Activated naive CD8-positive, alpha-beta T cell treated with anti-CD3 and anti-CD28 coated beads, Interleukin-2, amount 50 U/mL, for 24 hours (primary cell): ENCODE results near the gene ITIH4.
"Not testable (repeated sequence)": the region's sequence is repeated elsewhere in the genome, so short reads cannot be mapped to it uniquely, and the experiment has no call there.

Experiments
- ATAC-seq: fragments of 150-1000 bp; cut with Tn5 transposase; one replicate; pipeline ENCODE4 v1.10.0; 2021
- DNase-seq: peaks from one replicate; pipeline ENCODE4 v3.0.0; 2021
- H3K27ac Mint-ChIP-seq: one replicate; pipeline ENCODE4 v1.8.0; 2021; ENCODE audit warnings: mild to moderate bottlenecking, mixed read lengths
- H3K27me3 Mint-ChIP-seq: one replicate; pipeline ENCODE4 v1.8.0; 2021; ENCODE audit warnings: mixed read lengths
- H3K36me3 Mint-ChIP-seq: one replicate; pipeline ENCODE4 v1.8.0; 2021; ENCODE audit warnings: low read depth, mixed read lengths
- H3K4me1 Mint-ChIP-seq: one replicate; pipeline ENCODE4 v1.8.0; 2021; ENCODE audit warnings: mixed read lengths
- H3K4me3 Mint-ChIP-seq: one replicate; pipeline ENCODE4 v1.8.0; 2021; ENCODE audit warnings: mild to moderate bottlenecking, moderate library complexity, mixed read lengths
- H3K9me3 Mint-ChIP-seq: one replicate; pipeline ENCODE4 v1.8.0; 2021; ENCODE audit warnings: mixed read lengths

The ITIH4 gene

DNA sequence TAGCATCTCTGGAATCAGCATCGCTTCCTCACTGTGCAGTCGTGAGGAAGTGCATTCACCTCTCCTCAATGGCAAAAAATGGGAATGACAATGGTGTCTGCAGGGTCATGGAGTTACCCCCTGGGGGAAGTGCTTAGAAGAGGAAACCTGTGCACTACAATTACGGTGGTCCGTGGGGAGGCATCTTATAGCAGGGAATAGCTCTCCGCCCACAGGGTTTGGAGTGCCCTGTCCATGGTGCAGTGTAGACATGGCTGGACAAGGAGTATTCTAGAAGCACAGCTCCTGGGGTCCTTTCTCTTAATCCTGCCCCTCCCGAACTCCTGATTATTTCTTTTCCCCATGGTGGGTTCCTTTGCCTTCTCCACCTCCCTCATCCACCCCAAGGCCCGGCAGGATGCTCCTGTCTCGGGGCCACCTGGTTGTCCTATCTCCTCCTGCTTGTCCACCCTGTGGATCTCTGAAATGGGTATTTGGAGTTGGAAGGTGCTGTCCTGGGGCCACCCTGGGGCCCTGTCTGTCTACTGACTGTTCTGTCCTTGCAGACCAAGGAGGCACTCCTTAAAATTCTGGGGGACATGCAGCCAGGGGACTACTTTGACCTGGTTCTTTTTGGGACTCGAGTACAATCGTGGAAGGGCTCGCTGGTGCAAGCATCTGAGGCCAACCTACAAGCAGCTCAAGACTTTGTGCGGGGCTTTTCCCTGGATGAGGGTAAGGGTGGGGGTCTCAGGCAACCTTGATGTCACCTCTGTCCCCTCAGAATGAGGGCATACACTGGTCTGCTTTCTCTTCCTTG is 47.9 kb downstream of the ITIH4 start:
- Mint-ChIP-seq H3K4me1 (no peaks in the 10 kb centered on the region), H3K36me3 (no peaks in the 10 kb centered on the region), H3K27me3 (peaks cover 2% of the 10 kb centered on the region), H3K4me3 (no peak overlapping the region), H3K9me3 (no peaks in the 10 kb centered on the region), H3K27ac (no peak overlapping the region)
- DNase-seq, result no peak
- ATAC-seq, result no peak

DNA sequence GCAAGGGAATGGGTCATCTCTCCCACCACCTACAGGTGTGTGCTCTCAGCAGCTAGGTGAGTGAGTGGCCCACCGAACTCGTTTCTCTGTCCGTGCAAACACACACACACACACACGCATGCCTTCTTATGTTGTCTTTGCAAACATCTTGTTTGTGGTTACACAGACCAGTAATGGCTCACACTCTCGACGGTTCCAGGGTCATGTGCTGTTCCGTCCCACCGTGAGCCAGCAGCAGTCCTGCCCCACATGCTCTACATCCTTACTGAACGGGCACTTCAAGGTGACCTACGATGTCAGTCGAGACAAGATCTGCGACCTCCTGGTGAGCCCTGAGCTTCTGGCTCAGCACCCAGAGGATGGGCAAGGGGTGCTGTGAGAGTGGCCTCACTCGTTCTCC is 48.7 kb downstream of the ITIH4 start:
- H3K36me3 Mint-ChIP-seq, result no peaks in the 10 kb centered on the region
- no peak overlapping the region for H3K27ac Mint-ChIP-seq
- no peaks in the 10 kb centered on the region for H3K4me1 Mint-ChIP-seq
- no peaks in the 10 kb centered on the region for H3K9me3 Mint-ChIP-seq
- ATAC-seq, result no peak
- H3K27me3 Mint-ChIP-seq, result peaks cover 2% of the 10 kb centered on the region
- no peak for DNase-seq
- H3K4me3 Mint-ChIP-seq, result no peak overlapping the region

DNA sequence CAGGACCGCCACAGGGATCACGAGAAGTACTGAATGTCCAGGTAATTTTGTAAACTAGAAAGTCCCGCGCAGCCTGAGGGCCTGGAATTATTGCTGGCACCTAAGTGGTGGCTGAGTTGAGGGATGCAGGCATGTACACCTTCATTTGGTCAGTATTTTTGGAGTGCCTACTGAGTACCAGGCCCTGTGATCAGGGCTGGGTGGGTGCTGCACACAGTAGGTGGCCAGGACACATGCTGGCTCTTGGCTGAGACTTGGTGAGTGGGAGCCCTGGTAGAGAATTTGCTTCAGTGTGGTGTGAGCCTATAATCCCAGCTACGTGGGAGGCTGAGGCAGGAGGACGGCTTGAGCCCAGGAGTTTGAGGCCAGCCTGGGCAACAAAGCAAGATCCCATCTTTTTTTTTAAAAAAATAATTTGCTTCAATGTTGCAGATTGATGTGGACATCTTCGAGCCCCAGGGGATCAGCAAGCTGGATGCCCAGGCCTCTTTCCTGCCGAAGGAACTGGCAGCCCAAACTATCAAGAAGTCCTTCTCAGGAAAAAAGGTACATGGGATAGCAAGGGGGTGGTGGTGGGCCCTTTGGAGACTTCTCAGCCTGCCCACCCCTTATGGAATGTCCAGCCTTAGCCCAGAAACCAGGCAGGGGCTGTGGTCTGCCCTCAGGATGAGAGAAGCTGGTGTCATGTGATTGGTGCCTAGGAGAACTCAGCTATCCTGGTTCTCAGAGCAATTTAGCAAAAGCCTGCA is 50.5 kb downstream of the ITIH4 start:
- no peak overlapping the region for H3K4me3 Mint-ChIP-seq
- peaks cover 2% of the 10 kb centered on the region for H3K27me3 Mint-ChIP-seq
- no peak overlapping the region for H3K27ac Mint-ChIP-seq
- no peak for ATAC-seq
- H3K36me3 Mint-ChIP-seq, result no peaks in the 10 kb centered on the region
- DNase-seq, result no peak
- H3K4me1 Mint-ChIP-seq, result no peaks in the 10 kb centered on the region
- no peaks in the 10 kb centered on the region for H3K9me3 Mint-ChIP-seq

DNA sequence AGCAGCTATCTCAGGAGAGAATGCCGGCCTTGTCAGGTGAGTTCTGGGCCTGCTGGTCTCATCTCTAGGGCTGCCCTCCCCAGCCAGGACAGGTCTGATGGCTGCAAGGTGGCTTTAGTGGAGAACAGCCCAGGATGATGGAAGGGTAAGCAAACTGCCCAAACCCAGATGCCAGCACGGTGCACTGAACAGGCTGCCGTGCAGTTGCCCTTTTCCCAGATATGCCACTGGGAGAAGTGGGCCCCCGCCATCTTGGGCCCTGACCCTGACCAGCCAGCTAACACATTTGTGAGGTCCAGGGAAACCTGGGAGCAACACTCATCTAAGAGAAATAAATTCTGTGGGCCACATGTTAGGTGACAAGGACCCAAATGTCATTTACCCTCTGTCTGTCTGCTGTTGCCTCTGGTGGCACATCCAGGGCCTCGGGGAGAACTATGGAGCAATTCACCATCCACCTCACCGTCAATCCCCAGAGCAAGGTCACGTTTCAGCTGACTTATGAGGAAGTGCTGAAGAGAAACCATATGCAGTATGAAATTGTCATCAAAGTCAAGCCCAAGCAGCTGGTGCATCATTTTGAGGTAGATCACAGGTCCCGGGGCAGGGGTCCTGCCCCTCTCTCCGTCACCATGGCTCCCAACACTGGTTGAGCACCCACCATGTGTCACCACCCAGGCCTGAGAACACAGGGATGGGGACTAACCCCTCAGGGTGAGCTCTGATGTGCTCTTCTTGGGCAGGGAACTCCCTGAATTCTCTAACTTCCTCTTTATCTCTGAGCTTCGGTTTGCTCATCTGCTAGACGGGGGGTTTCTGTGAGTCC is 51.2 kb downstream of the ITIH4 start:
- Mint-ChIP-seq H3K36me3 (no peaks in the 10 kb centered on the region), H3K27ac (no peak overlapping the region), H3K9me3 (no peaks in the 10 kb centered on the region), H3K4me1 (no peaks in the 10 kb centered on the region), H3K4me3 (no peak overlapping the region), H3K27me3 (peaks cover 2% of the 10 kb centered on the region)
- DNase-seq (no peak), ATAC-seq (peak; percentile 55)

DNA sequence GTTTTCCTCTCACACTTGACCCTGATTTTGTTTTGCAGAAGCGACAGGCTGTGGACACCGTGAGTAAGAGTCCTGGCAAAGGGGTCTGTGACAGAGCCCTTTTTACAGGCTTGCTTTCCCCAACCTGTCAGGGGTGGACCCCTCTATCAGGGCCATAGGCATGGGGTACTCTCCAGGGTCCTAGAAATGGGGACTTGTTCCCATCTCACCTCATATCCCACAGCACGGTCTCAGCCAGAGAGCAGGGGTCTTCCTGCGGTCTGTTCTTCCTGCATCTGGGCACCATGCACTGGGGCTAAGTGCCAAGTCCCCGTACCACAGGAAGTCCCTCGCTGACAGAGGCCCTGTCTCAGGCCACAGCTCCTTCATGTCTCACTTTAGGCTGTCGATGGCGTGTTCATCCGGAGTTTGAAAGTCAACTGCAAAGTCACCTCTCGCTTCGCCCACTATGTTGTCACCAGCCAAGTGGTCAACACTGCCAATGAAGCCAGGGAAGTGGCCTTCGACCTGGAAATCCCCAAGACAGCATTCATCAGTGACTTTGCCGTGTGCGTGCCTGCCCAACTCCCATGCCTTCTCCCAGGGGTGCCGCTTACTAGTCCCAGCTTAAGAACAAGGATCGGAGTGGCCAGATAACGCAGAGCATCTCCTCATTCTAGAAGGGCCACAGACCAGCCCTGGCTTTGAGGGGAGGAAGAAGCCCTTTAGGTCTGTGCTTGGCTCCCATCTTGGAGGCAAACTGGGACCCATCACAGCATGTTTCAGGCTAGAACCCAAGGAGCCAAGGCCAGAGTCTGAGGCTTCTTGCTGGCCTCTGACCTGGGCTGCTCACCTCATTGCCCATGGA is 52.3 kb downstream of the ITIH4 start:
- ATAC-seq, result no peak

DNA sequence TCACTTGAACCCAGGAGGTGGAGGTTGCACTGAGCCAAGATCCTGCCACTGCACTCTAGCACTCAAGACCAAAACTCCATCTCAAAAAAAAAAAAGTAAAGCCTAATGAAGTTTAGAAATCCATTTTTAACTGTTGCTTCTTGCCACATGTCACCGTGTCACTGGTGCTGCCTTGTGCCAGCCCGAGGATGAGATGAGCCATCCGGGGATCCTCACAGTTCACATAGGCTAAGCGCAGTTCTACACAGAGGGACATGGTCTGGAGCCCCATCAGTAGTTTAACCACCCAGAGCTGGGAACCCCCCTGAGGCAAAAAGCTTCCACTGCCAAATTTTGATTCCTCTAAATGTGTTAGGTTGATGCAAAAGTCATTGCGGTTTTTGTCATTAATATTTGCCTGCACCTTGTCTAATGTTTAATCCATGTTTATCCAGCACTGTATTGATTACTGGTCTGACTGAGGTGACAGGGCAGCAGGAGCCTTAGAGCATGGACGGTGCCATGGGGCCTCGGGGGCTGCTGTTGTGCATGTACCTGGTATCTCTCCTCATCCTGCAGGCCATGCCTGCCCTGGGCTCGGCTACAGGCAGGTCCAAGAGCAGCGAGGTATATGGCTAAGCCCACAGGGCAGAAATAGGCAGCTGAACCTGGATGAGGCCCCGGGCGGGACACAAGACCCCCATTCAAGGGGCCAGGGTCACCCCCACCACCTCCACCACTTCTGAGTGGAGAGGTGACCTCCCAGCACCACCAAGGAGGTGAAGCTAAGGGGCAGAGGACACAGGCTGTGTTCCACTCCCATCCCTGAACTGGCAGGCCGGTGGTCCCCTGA is 53.1 kb downstream of the ITIH4 start, which contains the start of gene ITIH1:
TSS of gene ITIH1 (plus strand) at position 473 of the 832 bp plus-strand sequence. CDS start at position 490, 17 bp downstream.
- no peak within 1 kb of the TSS for H3K27ac Mint-ChIP-seq
- H3K36me3 Mint-ChIP-seq, result no peaks in the 10 kb centered on the region
- no peak for DNase-seq
- no peak for ATAC-seq
- H3K4me1 Mint-ChIP-seq, result no peaks in the 10 kb centered on the region
- H3K9me3 Mint-ChIP-seq, result no peaks in the 10 kb centered on the region
- peaks cover 2% of the 10 kb centered on the region for H3K27me3 Mint-ChIP-seq
- H3K4me3 Mint-ChIP-seq, result no peak within 1 kb of the TSS

More for the DNA sequence above, 52.3 kb downstream of the ITIH4 start:
- H3K27ac Mint-ChIP-seq, result no peak overlapping the region
- no peaks in the 10 kb centered on the region for H3K4me1 Mint-ChIP-seq
- H3K4me3 Mint-ChIP-seq, result no peak overlapping the region
- no peak for DNase-seq
- no peaks in the 10 kb centered on the region for H3K36me3 Mint-ChIP-seq
- peaks cover 2% of the 10 kb centered on the region for H3K27me3 Mint-ChIP-seq
- H3K9me3 Mint-ChIP-seq, result no peaks in the 10 kb centered on the region

DNA sequence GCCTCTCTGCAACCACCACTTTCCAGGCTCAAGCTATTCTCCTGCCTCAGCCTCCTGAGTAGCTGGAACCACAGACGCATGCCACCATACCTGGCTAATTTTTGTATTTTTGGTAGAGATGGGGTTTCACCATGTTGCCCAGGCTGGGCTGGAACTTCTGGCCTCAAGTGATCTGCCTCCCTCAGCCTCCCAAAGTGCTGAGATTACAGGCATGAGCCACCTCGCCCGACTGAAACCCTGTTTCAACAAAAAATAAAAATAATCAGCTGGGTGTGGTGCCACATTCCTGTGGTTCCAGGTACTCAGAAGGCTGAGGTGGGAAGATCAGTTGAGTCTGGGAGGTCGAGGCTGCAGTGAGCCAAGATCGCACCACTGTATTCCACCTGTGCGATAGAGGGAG is 54.0 kb downstream of the ITIH4 start:
- not testable (repeated sequence) for H3K27ac Mint-ChIP-seq, H3K9me3 Mint-ChIP-seq, DNase-seq, H3K4me1 Mint-ChIP-seq, ATAC-seq, H3K4me3 Mint-ChIP-seq, H3K36me3 Mint-ChIP-seq, H3K27me3 Mint-ChIP-seq

DNA sequence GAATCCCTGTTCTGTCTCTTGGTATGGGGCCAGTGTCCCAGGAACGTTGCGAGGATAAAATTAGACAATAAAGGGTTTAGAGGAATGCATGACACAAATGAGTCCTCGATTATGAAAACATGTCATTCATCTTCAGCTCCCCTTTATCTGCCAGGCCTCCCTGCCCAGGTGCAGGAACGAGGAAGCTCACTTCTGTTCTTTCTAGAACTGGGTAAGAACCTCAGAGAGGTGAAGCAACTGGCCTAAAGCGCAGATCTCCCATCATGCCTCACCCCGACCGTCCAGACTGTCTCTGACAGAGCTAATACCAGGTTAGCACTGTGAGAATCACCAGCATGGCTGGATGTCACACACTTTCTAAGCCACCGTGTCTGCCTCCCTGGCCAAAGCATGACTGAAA is 54.6 kb downstream of the ITIH4 start:
- H3K4me3 Mint-ChIP-seq, result no peak overlapping the region
- H3K36me3 Mint-ChIP-seq, result no peaks in the 10 kb centered on the region
- no peaks in the 10 kb centered on the region for H3K27me3 Mint-ChIP-seq
- H3K4me1 Mint-ChIP-seq, result peaks cover 10% of the 10 kb centered on the region
- no peak overlapping the region for H3K27ac Mint-ChIP-seq
- no peak for DNase-seq
- H3K9me3 Mint-ChIP-seq, result no peaks in the 10 kb centered on the region
- no peak for ATAC-seq

DNA sequence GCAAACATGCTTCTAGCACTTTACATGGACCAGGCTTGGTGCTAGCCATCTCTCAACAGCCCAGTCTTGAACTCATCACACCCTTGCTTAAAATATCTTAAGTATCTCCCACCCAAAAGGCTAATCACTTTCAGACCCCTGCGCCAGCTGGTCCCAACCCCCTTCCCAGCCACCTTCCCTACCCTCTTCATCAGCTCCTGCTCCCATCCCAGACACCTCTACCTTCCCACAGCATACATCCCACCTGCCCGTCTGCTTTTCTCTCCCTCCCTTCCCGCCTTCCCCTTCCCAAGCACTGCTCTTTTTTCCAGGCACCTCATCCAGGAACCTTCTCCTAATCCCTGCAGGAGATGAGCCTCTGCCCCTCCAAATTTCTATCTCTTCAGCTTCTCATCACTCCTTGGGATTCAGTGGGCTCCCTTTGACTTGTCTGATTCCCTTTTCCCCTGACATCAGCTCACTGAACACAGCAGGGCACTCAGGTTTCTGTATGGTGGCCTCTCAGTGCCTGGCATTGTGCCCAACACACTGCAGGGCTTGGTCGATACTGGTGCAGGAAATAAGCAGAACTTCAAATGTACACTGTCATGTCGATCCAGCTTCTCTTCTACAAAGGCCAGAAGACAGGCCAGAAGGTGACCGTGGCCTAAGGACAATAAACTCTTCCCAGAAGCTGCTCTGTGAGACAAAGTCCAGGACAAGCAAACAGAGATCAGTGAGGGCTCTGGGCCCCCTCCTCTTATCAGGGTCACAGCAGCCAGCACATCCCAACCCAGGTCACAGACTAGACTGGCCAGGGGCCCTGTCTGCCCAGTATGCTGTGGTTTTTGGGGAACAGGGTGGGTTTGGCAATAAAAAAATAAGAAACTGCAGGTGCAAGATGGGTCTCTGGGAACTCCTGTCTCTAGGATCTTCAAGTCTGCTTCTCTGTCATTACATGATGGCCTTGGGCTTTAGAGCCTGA is 55.3 kb downstream of the ITIH4 start:
- Mint-ChIP-seq H3K4me3 (no peak overlapping the region), H3K27me3 (no peaks in the 10 kb centered on the region), H3K36me3 (no peaks in the 10 kb centered on the region), H3K9me3 (no peaks in the 10 kb centered on the region), H3K4me1 (peaks cover 10% of the 10 kb centered on the region), H3K27ac (no peak overlapping the region)
- ATAC-seq (no peak), DNase-seq (no peak)

DNA sequence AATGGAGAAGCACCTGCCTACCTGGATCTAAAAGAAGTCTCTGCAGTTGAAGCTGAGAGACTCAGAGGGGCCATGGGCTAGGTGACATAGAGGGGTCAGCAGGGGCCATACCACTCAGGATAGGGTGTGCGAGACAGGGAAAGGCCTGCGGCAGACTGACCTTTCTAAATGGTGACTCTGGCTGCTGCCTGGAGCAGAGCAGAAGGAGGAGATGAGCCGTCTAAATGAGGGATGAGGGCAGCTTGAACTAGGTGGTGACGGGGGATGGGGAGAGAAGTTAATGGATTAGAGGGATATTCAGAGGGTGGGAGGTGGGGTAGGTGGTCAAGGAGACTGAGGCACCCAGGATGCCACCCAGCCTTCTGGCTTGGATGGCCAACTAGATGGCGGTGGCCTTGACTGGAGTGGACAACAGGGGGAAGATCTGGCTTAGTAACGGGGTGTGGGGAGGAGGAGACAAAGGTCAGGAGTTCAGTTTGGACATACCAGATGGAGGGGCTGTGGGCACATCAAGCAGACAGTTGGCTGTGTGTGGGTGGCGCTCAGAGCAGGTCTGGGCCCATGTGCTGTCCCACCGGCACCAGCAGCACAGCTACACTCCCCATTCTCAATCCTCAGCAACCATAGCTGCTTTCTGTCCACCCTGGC is 56.3 kb downstream of the ITIH4 start:
- Mint-ChIP-seq H3K27ac (no peak overlapping the region), H3K9me3 (no peaks in the 10 kb centered on the region), H3K36me3 (no peaks in the 10 kb centered on the region), H3K4me1 (peaks cover 20% of the 10 kb centered on the region), H3K27me3 (no peaks in the 10 kb centered on the region), H3K4me3 (no peak overlapping the region)
- DNase-seq (no peak), ATAC-seq (no peak)

DNA sequence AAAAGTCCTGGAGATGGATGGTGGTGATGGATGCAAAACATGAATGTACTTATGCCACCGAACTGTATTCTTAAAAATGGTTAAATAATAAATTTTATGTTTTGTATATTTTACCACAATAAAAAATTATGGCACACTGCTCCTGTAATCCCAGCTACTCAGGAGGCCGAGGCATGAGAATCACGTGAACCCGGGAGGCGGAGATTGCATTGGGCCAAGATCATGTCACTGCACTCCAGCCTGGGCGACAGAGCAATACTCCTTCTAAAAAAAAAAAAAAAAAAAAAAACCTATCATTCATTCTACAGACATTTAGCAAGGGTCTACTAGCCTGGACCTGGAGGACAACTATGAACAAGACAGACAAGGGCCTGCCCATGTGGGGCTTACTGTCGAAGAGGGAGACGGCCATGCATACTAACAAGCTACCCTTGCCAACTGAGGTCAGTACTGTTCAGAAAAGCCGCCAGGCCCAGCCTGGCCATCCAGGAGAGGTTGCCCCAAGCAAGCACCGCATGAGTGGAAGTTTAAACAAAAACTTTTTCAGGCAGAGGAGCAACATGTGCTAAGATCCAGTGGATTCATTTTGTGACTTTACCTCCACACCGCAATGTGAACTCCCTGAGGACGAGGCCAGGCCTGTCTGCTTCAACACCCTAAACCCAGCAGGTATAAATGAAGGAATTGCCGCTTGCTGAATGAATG is 57.0 kb downstream of the ITIH4 start:
- H3K4me1 Mint-ChIP-seq, result peaks cover 21% of the 10 kb centered on the region
- no peak overlapping the region for H3K27ac Mint-ChIP-seq
- ATAC-seq, result no peak
- no peaks in the 10 kb centered on the region for H3K36me3 Mint-ChIP-seq
- DNase-seq, result no peak
- no peak overlapping the region for H3K4me3 Mint-ChIP-seq
- H3K9me3 Mint-ChIP-seq, result no peaks in the 10 kb centered on the region
- H3K27me3 Mint-ChIP-seq, result no peaks in the 10 kb centered on the region

DNA sequence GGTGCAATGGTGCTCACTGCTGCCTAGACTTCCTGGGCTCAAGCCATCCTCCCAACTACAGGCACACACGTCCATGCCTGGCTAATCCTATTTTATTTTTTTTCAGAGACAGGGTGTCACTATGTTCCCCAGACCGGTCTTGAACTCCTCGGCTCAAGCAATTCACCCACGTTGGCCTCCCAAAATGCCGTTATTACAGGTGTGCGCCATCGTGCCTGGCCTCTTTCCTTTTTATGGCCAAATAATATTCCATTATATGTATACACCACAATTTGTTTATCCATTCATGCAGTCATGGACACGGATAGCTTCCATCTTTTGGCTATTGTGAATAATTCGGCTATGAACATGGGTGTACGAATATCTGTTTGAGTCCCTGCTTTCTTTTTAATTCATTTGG is 58.8 kb downstream of the ITIH4 start:
- peaks cover 4% of the 10 kb centered on the region for H3K36me3 Mint-ChIP-seq
- H3K4me3 Mint-ChIP-seq, result peak overlapping the region; percentile 92
- H3K9me3 Mint-ChIP-seq, result no peaks in the 10 kb centered on the region
- peaks cover 21% of the 10 kb centered on the region for H3K4me1 Mint-ChIP-seq
- ATAC-seq, result no peak
- no peak for DNase-seq
- H3K27me3 Mint-ChIP-seq, result no peaks in the 10 kb centered on the region
- H3K27ac Mint-ChIP-seq, result peak overlapping the region; percentile 91
